K562 (cell line): ENCODE results near the gene ATP6V0E1. TPM values are rescaled to one million over a fixed set of nuclear protein-coding genes. Genes with fewer than 3 reads are reported as not detected.
A peak's percentile ranks its signal among the peaks of the same experiment; 100 is the strongest.

ENCODE experiments used
- ATF1 ChIP-seq, 2 experiments: fragments of 450-650 bp in 1 of 2; IDR thresholded peaks; 2 replicates each; pipeline ENCODE4 v1.6.1; 2016; ENCODE audit warnings: missing compliant biosample characterization in 1 of 2, missing genetic modification characterization in 1 of 2
- CBFA2T3 ChIP-seq: fragments of 450-650 bp; IDR thresholded peaks from 2 replicates; pipeline ENCODE4 v1.6.1; 2017
- CEBPB ChIP-seq: fragments of 450-650 bp; IDR thresholded peaks from 2 replicates; pipeline ENCODE4 v1.6.1; 2016; ENCODE audit warnings: missing genetic modification characterization, missing compliant biosample characterization
- ELK1 ChIP-seq: sonication (generic); formaldehyde crosslinking; IDR thresholded peaks from 2 replicates; pipeline ENCODE4 v1.8.1; 2022; ENCODE audit warnings: missing genetic modification reagents
- EZH2 ChIP-seq: IDR thresholded peaks from 2 replicates; pipeline ENCODE4 v1.6.1; 2012; ENCODE audit warnings: low read depth, mild to moderate bottlenecking, inconsistent platforms, low read length, borderline replicate concordance
- FOXK1 ChIP-seq: sonication (generic); formaldehyde crosslinking; IDR thresholded peaks from 2 replicates; pipeline ENCODE4 v1.8.0; 2022; ENCODE audit warnings: missing genetic modification reagents, mild to moderate bottlenecking, borderline replicate concordance
- FUS ChIP-seq: fragments of 200-400 bp; formaldehyde crosslinking; optimal IDR thresholded peaks from 2 replicates; pipeline ENCODE3; 2017; ENCODE audit warnings: low read depth, low read length
- HDGF ChIP-seq: fragments of 450-650 bp; IDR thresholded peaks from 2 replicates; pipeline ENCODE4 v1.6.1; 2016
- MEF2D ChIP-seq: conservative IDR thresholded peaks from 2 replicates; pipeline ENCODE4 v1.6.1; 2016; ENCODE audit warnings: low read depth, missing genetic modification characterization, missing compliant biosample characterization
- NBN ChIP-seq: fragments of 450-650 bp; IDR thresholded peaks from 2 replicates; pipeline ENCODE4 v1.6.1; 2016; ENCODE audit warnings: low read depth, mild to moderate bottlenecking
- NFATC3 ChIP-seq: fragments of 450-650 bp; IDR thresholded peaks from 2 replicates; pipeline ENCODE4 v1.6.1; 2017; ENCODE audit warnings: mild to moderate bottlenecking
- PHB2 ChIP-seq: fragments of 450-650 bp; IDR thresholded peaks from 2 replicates; pipeline ENCODE4 v1.6.1; 2017; ENCODE audit warnings: low read depth
- PHF20 ChIP-seq: fragments of 450-650 bp; IDR thresholded peaks from 2 replicates; pipeline ENCODE4 v1.6.1; 2018; ENCODE audit not compliant: partially characterized antibody
- POU5F1 ChIP-seq: fragments of 150-350 bp; IDR thresholded peaks from 2 replicates; pipeline ENCODE4 v1.6.1; 2014; ENCODE audit warnings: borderline replicate concordance, low read length, low read depth, mild to moderate bottlenecking; ENCODE audit not compliant: partially characterized antibody
- SLC30A9 ChIP-seq: fragments of 250-450 bp; sonication (Bioruptor Pico); IDR thresholded peaks from 2 replicates; pipeline ENCODE4 v1.8.0; 2022; ENCODE audit warnings: mild to moderate bottlenecking, moderate library complexity
- TEAD4 ChIP-seq, 2 experiments: sonication (generic) in 1 of 2; formaldehyde crosslinking in 1 of 2; IDR thresholded peaks; 2 replicates each; pipeline versions ENCODE4 v1.6.1 to v1.8.0; 2012 to 2022; ENCODE audit warnings: borderline replicate concordance in 1 of 2, inconsistent platforms in 1 of 2, low read length in 1 of 2, mild to moderate bottlenecking in 1 of 2, missing genetic modification reagents in 1 of 2
- TRIM24 ChIP-seq, 2 experiments: fragments of 450-650 bp; IDR thresholded peaks; 2 replicates each; pipeline ENCODE4 v1.6.1; 2016
- ZNF165 ChIP-seq: fragments of 250-450 bp; sonication (Bioruptor Pico); IDR thresholded peaks from 2 replicates; pipeline ENCODE4 v1.4.0; 2020; ENCODE audit warnings: borderline replicate concordance
- ZNF253 ChIP-seq: fragments of 250-450 bp; sonication (Bioruptor Pico); conservative IDR thresholded peaks from 2 replicates; pipeline ENCODE4 v1.6.1; 2021; ENCODE audit warnings: mild to moderate bottlenecking
- ZNF3 ChIP-seq: fragments of 250-450 bp; sonication (Bioruptor Pico); IDR thresholded peaks from 2 replicates; pipeline ENCODE4 v1.5.0; 2021; ENCODE audit warnings: mild to moderate bottlenecking, moderate library complexity
- ZNF41 ChIP-seq: fragments of 250-450 bp; sonication (Bioruptor Pico); conservative IDR thresholded peaks from 2 replicates; pipeline ENCODE4 v1.4.0; 2020; ENCODE audit warnings: mild to moderate bottlenecking
- ZNF445 ChIP-seq: fragments of 250-450 bp; sonication (Bioruptor Pico); IDR thresholded peaks from 2 replicates; pipeline ENCODE4 v1.4.0; 2020; ENCODE audit warnings: low read depth, mild to moderate bottlenecking, moderate library complexity
- ZNF695 ChIP-seq: fragments of 450-650 bp; formaldehyde crosslinking; IDR thresholded peaks from 2 replicates; pipeline ENCODE4 v1.4.0; 2020; ENCODE audit warnings: mild to moderate bottlenecking, moderate library complexity
- ZNF766 ChIP-seq: fragments of 200-800 bp; sonication (Bioruptor generic); conservative IDR thresholded peaks from 2 replicates; pipeline ENCODE4 v1.6.1; 2016; ENCODE audit warnings: missing genetic modification characterization, missing compliant biosample characterization
- polyA plus RNA-seq, 8 experiments: library from polyadenylated mRNA; depleted of rRNA in 4 of 8; stranded (reverse) in 5 of 8; unstranded in 3 of 8; fragments of >200 nt; fragmentation: Nextera tagmentation in 2 of 8; fragmentation: Illumina TruSeq in 1 of 8; extraction: Ambion mirVana in 2 of 8; extraction: Trizol in 1 of 8; gene quantifications; 2 replicates each; pipeline versions ENCODE4 v1.2.1 to v1.2.3, GENCODE V29; 2011 to 2014; ENCODE audit warnings: inconsistent platforms in 1 of 8, missing spikeins in 1 of 8
- total RNA-seq, 7 experiments: library from RNA; depleted of rRNA in 6 of 7; stranded (reverse); fragments of >200 nt in 6 of 7; fragmentation: Illumina TruSeq in 2 of 7; extraction: Trizol in 2 of 7; gene quantifications; 2 replicates each; pipeline versions ENCODE4 v1.2.1 to v1.2.3, GENCODE V29; 2011 to 2021; ENCODE audit warnings: low replicate concordance in 1 of 7
- TF ChIP-seq, protein P1 (sequence below): fragments of 450-650 bp; IDR thresholded peaks from one replicate; pipeline ENCODE4 v1.6.1; 2018; ENCODE audit warnings: mild to moderate bottlenecking, moderate library complexity; ENCODE audit not compliant: partially characterized antibody
- TF ChIP-seq, protein P2 (sequence below): fragments of 450-650 bp; IDR thresholded peaks from 2 replicates; pipeline ENCODE4 v1.6.1; 2018; ENCODE audit not compliant: partially characterized antibody

Gene ATP6V0E1
- total and polyA plus RNA-seq, 9 of the 15 experiments (the other 6 are each of a cell fraction or from before 2014, with no cell fraction given): 63.8 to 395 (median 112) TPM

- TF ChIP-seq, protein P1, sequence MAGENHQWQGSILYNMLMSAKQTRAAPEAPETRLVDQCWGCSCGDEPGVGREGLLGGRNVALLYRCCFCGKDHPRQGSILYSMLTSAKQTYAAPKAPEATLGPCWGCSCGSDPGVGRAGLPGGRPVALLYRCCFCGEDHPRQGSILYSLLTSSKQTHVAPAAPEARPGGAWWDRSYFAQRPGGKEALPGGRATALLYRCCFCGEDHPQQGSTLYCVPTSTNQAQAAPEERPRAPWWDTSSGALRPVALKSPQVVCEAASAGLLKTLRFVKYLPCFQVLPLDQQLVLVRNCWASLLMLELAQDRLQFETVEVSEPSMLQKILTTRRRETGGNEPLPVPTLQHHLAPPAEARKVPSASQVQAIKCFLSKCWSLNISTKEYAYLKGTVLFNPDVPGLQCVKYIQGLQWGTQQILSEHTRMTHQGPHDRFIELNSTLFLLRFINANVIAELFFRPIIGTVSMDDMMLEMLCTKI: no peak
- TF ChIP-seq MEF2D: no peak; the same call in 1 of the 2 replicates
- TF ChIP-seq HDGF: no peak
- TF ChIP-seq CEBPB (tag): no peak
- no peak for TF ChIP-seq SLC30A9 (CRISPR knock-in tag)
- no peak for TF ChIP-seq ATF1 (CRISPR knock-in tag; IDR thresholded peaks at IDR 0.05)
- TF ChIP-seq ATF1 (tag; IDR thresholded peaks at IDR 0.05): peak; percentile 34; the same call in 1 of the 2 replicates
- TF ChIP-seq TRIM24 (IDR thresholded peaks at IDR 0.05): peak in 1 of 2 experiments; percentile 63; a peak in 1 of 4 replicates
- no peak for TF ChIP-seq ELK1 (CRISPR knock-in tag)
- no peak for TF ChIP-seq FUS
- no peak for TF ChIP-seq FOXK1 (CRISPR knock-in tag)
- peak; percentile 59; the same call in 1 of the 2 replicates for TF ChIP-seq NBN
- TF ChIP-seq ZNF766 (CRISPR knock-in tag): no peak
- TF ChIP-seq ZNF41 (CRISPR knock-in tag): no peak
- TF ChIP-seq ZNF695 (CRISPR knock-in tag): no peak
- TF ChIP-seq PHB2: no peak
- TF ChIP-seq ZNF165 (CRISPR knock-in tag): no peak
- peak; percentile 80 for TF ChIP-seq CBFA2T3
- no peak for TF ChIP-seq POU5F1
- 0 out of 2 replicates have a peak, but pooled peaks have one; percentile 31 for TF ChIP-seq TEAD4 (IDR thresholded peaks at IDR 0.05; ENCODE audit: low read length)
- TF ChIP-seq TEAD4 (CRISPR knock-in tag; IDR thresholded peaks at IDR 0.05; ENCODE audit: borderline replicate concordance): no peak
- no peak for TF ChIP-seq ZNF3 (CRISPR knock-in tag)
- no peak for TF ChIP-seq ZNF445 (CRISPR knock-in tag)
- no peak for TF ChIP-seq ZNF253
- peak; percentile 58; the same call in 1 of the 2 replicates for TF ChIP-seq NFATC3
- TF ChIP-seq PHF20: no peak
- TF ChIP-seq EZH2: no peak
- TF ChIP-seq, protein P2, sequence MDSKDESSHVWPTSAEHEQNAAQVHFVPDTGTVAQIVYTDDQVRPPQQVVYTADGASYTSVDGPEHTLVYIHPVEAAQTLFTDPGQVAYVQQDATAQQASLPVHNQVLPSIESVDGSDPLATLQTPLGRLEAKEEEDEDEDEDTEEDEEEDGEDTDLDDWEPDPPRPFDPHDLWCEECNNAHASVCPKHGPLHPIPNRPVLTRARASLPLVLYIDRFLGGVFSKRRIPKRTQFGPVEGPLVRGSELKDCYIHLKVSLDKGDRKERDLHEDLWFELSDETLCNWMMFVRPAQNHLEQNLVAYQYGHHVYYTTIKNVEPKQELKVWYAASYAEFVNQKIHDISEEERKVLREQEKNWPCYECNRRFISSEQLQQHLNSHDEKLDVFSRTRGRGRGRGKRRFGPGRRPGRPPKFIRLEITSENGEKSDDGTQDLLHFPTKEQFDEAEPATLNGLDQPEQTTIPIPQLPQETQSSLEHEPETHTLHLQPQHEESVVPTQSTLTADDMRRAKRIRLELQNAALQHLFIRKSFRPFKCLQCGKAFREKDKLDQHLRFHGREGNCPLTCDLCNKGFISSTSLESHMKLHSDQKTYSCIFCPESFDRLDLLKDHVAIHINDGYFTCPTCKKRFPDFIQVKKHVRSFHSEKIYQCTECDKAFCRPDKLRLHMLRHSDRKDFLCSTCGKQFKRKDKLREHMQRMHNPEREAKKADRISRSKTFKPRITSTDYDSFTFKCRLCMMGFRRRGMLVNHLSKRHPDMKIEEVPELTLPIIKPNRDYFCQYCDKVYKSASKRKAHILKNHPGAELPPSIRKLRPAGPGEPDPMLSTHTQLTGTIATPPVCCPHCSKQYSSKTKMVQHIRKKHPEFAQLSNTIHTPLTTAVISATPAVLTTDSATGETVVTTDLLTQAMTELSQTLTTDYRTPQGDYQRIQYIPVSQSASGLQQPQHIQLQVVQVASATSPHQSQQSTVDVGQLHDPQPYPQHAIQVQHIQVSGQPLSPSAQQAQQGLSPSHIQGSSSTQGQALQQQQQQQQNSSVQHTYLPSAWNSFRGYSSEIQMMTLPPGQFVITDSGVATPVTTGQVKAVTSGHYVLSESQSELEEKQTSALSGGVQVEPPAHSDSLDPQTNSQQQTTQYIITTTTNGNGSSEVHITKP: no peak
Observed at GRCh38 chr5:173029499-173029921, 45.9 kb downstream of the ATP6V0E1 start (continued).
